Measurements from ENCODE around the gene MT1B. TPM values are rescaled to one million over a fixed set of nuclear protein-coding genes. Genes with fewer than 3 reads are reported as not detected.

The MT1B gene
- total RNA-seq, 4 donors from 2014 or later, result not detected

DNA sequence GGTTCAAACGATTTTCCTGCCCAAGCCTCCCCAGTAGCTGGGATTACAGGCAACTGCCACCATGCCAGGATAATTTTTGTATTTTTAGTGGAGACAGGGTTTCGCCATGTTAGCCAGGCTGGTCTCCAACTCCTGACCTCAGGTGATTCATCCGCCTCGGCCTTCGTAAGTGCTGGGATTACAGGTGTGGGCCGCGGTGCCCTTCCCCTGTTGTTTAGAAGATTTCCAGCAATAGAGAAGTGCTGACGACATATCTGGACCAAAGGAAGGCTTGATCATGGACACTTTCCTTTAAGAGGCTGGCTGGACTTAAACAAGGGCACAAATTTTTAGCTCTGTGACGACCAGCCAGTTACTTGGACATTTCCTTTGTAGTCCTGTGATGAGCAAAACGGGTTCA is 20.5 kb upstream of the MT1B start:
- TF ChIP-seq POLR2A (IDR thresholded peaks at IDR 0.05) (no peak), POLR2AphosphoS5 (IDR thresholded peaks at IDR 0.05) (no peak), EP300 (IDR thresholded peaks at IDR 0.05) (no peak)
- TF ChIP-seq, protein P1, sequence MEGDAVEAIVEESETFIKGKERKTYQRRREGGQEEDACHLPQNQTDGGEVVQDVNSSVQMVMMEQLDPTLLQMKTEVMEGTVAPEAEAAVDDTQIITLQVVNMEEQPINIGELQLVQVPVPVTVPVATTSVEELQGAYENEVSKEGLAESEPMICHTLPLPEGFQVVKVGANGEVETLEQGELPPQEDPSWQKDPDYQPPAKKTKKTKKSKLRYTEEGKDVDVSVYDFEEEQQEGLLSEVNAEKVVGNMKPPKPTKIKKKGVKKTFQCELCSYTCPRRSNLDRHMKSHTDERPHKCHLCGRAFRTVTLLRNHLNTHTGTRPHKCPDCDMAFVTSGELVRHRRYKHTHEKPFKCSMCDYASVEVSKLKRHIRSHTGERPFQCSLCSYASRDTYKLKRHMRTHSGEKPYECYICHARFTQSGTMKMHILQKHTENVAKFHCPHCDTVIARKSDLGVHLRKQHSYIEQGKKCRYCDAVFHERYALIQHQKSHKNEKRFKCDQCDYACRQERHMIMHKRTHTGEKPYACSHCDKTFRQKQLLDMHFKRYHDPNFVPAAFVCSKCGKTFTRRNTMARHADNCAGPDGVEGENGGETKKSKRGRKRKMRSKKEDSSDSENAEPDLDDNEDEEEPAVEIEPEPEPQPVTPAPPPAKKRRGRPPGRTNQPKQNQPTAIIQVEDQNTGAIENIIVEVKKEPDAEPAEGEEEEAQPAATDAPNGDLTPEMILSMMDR (IDR thresholded peaks at IDR 0.05), result no peak
- Histone ChIP-seq H3K4me3 (peak overlapping the region; percentile 48), H3K36me3 (no peaks in the 10 kb centered on the region), H3K9me3 (no peaks in the 10 kb centered on the region), H3K27ac (peak overlapping the region; percentile 82), H3K27me3 (peaks cover 17% of the 10 kb centered on the region), H3K4me1 (peaks cover 43% of the 10 kb centered on the region)
- DNase-seq (ENCODE audit: low spot score in 2 of 2), result no peak
- 91% methylated on average over 10 of the region's 10 CpGs for WGBS

GRCh38 chr16:56631832-56632155 is 19.9 kb upstream of the MT1B start:
- Histone ChIP-seq H3K27me3 (peaks cover 17% of the 10 kb centered on the region), H3K4me3 (peak overlapping the region; percentile 48), H3K9me3 (no peaks in the 10 kb centered on the region), H3K4me1 (peaks cover 37% of the 10 kb centered on the region), H3K36me3 (no peaks in the 10 kb centered on the region), H3K27ac (peak overlapping the region; percentile 82)
- WGBS, result 61% methylated on average over 13 of the region's 14 CpGs
- no peak for DNase-seq (ENCODE audit: low spot score in 2 of 2)
- TF ChIP-seq, protein P1 (IDR thresholded peaks at IDR 0.05), result no peak
- TF ChIP-seq POLR2AphosphoS5 (IDR thresholded peaks at IDR 0.05) (no peak), EP300 (IDR thresholded peaks at IDR 0.05) (no peak), POLR2A (IDR thresholded peaks at IDR 0.05) (no peak)

GRCh38 chr16:56632156-56632847 is 19.4 kb upstream of the MT1B start, which contains the start of gene MT1M:
MT1M (plus strand) TSS chr16:56632659; CDS start chr16:56632732, 73 bp downstream.
- Histone ChIP-seq H3K9me3 (no peaks in the 10 kb centered on the region), H3K4me1 (peaks cover 34% of the 10 kb centered on the region), H3K4me3 (peak within 1 kb of the TSS; percentile 48), H3K27ac (peak within 1 kb of the TSS; percentile 82), H3K36me3 (no peaks in the 10 kb centered on the region), H3K27me3 (peaks cover 17% of the 10 kb centered on the region)
- WGBS, result 15% methylated on average over 27 of the region's 61 CpGs
- TF ChIP-seq POLR2A (IDR thresholded peaks at IDR 0.05), result peak; percentile 43 to 86
- TF ChIP-seq EP300 (IDR thresholded peaks at IDR 0.05), result no peak
- peak; percentile 43 to 92 (median 77) for TF ChIP-seq POLR2AphosphoS5 (IDR thresholded peaks at IDR 0.05)
- TF ChIP-seq, protein P1 (IDR thresholded peaks at IDR 0.05), result no peak
- DNase-seq (ENCODE audit: low spot score in 2 of 2), result peak in 1 of 2 donors; percentile 86

- no peaks in the 10 kb centered on the region for H3K36me3 ChIP-seq
- no peaks in the 10 kb centered on the region for H3K9me3 ChIP-seq
- 23% methylated on average over 5 of the region's 6 CpGs for WGBS
- peak overlapping the region; percentile 48 for H3K4me3 ChIP-seq
- H3K27me3 ChIP-seq, result peaks cover 22% of the 10 kb centered on the region
- DNase-seq (ENCODE audit: low spot score in 2 of 2), result no peak
- H3K27ac ChIP-seq, result peak overlapping the region; percentile 82
- peaks cover 32% of the 10 kb centered on the region for H3K4me1 ChIP-seq
- TF ChIP-seq EP300 (IDR thresholded peaks at IDR 0.05) (no peak), POLR2A (IDR thresholded peaks at IDR 0.05) (no peak), POLR2AphosphoS5 (IDR thresholded peaks at IDR 0.05) (no peak)
- TF ChIP-seq, protein P1 (IDR thresholded peaks at IDR 0.05), result no peak
Observed at GRCh38 chr16:56632848-56633365, 18.8 kb upstream of the MT1B start.

- no peaks in the 10 kb centered on the region for H3K9me3 ChIP-seq
- H3K4me1 ChIP-seq, result peaks cover 38% of the 10 kb centered on the region
- TF ChIP-seq EP300 (IDR thresholded peaks at IDR 0.05) (no peak), POLR2A (IDR thresholded peaks at IDR 0.05) (no peak)
- TF ChIP-seq, protein P1 (IDR thresholded peaks at IDR 0.05), result no peak
- H3K4me3 ChIP-seq, result peak overlapping the region; percentile 48
- no peaks in the 10 kb centered on the region for H3K36me3 ChIP-seq
- H3K27ac ChIP-seq, result peak overlapping the region; percentile 10
- DNase-seq (ENCODE audit: low spot score in 2 of 2), result no peak
- 35% methylated on average over 7 of the region's 7 CpGs for WGBS
- H3K27me3 ChIP-seq, result peaks cover 29% of the 10 kb centered on the region
Observed at GRCh38 chr16:56633535-56633934, 18.2 kb upstream of the MT1B start.
